Measurements from ENCODE around the gene NCOA1. TPM values are rescaled to one million over a fixed set of nuclear protein-coding genes. Genes with fewer than 3 reads are reported as not detected.
"Not testable (repeated sequence)": the region's sequence is repeated elsewhere in the genome, so short reads cannot be mapped to it uniquely, and the experiment has no call there.

NCOA1 gene
- polyA plus RNA-seq, 1 donor (not counting 4 experiments of a cell fraction or from before 2014, with no cell fraction given), result 5.0 TPM

GRCh38 chr2:24568551-24568950, 77.5 kb downstream of the NCOA1 start:
- dilution Hi-C loops (cut with MboI; ENCODE audit: extremely low pct_ligation_motif_present, low sequenced_read_pairs), result no loop called here
- Histone ChIP-seq H3K36me3 (ENCODE audit: control insufficient read depth in 2 of 2, extremely low read depth in 1 of 2, insufficient read depth in 2 of 2, low read length in 2 of 2) (no peaks in the 10 kb centered on the region), H3K4me2 (ENCODE audit: control insufficient read depth, extremely low read depth, insufficient read depth, low read depth, low read length) (no peak overlapping the region), H3K27ac (ENCODE audit: control insufficient read depth, insufficient read depth, low read length) (no peak overlapping the region), H3K9me1 (ENCODE audit: control insufficient read depth, extremely low read depth, insufficient read depth, low read length) (no peaks in the 10 kb centered on the region), H4K20me1 (ENCODE audit: control insufficient read depth, extremely low read depth, insufficient read depth, low read length) (no peaks in the 10 kb centered on the region), H2AFZ (ENCODE audit: control insufficient read depth, low read length) (no peak overlapping the region), H3K4me3 (ENCODE audit: control insufficient read depth in 2 of 3, extremely low read depth in 1 of 3, insufficient read depth in 2 of 3, low read depth in 1 of 3, low read length in 3 of 3) (no peak overlapping the region), H3K79me2 (ENCODE audit: control insufficient read depth, insufficient read depth, low read length) (no peaks in the 10 kb centered on the region), H3K9ac (ENCODE audit: control insufficient read depth, extremely low read depth, insufficient read depth, low read length) (no peak overlapping the region), H3K9me3 (ENCODE audit: control insufficient read depth, low read depth, low read length) (no peaks in the 10 kb centered on the region), H3K27me3 (ENCODE audit: control insufficient read depth, extremely low read depth, insufficient read depth, low read length) (no peaks in the 10 kb centered on the region), H3K4me1 (ENCODE audit: control insufficient read depth, extremely low read depth, insufficient read depth, low read length) (no peaks in the 10 kb centered on the region)
- FAIRE-seq (no peak), DNase-seq (ENCODE audit: low read depth, low spot score) (no peak)
- TF ChIP-seq EZH2 (IDR thresholded peaks at IDR 0.05; ENCODE audit: low read length) (no peak), CTCF (optimal IDR thresholded peaks at IDR 0.05 in 1 of 3, IDR thresholded peaks at IDR 0.05 in 1 of 3, conservative IDR thresholded peaks at IDR 0.05 in 1 of 3; ENCODE audit: extremely low read depth in 1 of 3, insufficient read depth in 2 of 3, low read length in 3 of 3) (no peak)

GRCh38 chr2:24569565-24569964, 78.5 kb downstream of the NCOA1 start:
- H3K9me3 ChIP-seq (ENCODE audit: control insufficient read depth, low read depth, low read length); H3K36me3 ChIP-seq (ENCODE audit: control insufficient read depth in 2 of 2, extremely low read depth in 1 of 2, insufficient read depth in 2 of 2, low read length in 2 of 2); H3K27ac ChIP-seq (ENCODE audit: control insufficient read depth, insufficient read depth, low read length); H3K9ac ChIP-seq (ENCODE audit: control insufficient read depth, extremely low read depth, insufficient read depth, low read length); FAIRE-seq; H3K27me3 ChIP-seq (ENCODE audit: control insufficient read depth, extremely low read depth, insufficient read depth, low read length); H3K4me2 ChIP-seq (ENCODE audit: control insufficient read depth, extremely low read depth, insufficient read depth, low read depth, low read length); H4K20me1 ChIP-seq (ENCODE audit: control insufficient read depth, extremely low read depth, insufficient read depth, low read length); H3K79me2 ChIP-seq (ENCODE audit: control insufficient read depth, insufficient read depth, low read length); dilution Hi-C loops (cut with MboI; ENCODE audit: extremely low pct_ligation_motif_present, low sequenced_read_pairs); H3K9me1 ChIP-seq (ENCODE audit: control insufficient read depth, extremely low read depth, insufficient read depth, low read length); H3K4me1 ChIP-seq (ENCODE audit: control insufficient read depth, extremely low read depth, insufficient read depth, low read length); H3K4me3 ChIP-seq (ENCODE audit: control insufficient read depth in 2 of 3, extremely low read depth in 1 of 3, insufficient read depth in 2 of 3, low read depth in 1 of 3, low read length in 3 of 3); DNase-seq (ENCODE audit: low read depth, low spot score); H2AFZ ChIP-seq (ENCODE audit: control insufficient read depth, low read length): not testable (repeated sequence)

GRCh38 chr2:24570225-24570624, 79.2 kb downstream of the NCOA1 start:
- FAIRE-seq, result no peak
- H3K79me2 ChIP-seq (ENCODE audit: control insufficient read depth, insufficient read depth, low read length), result no peaks in the 10 kb centered on the region
- TF ChIP-seq CTCF (optimal IDR thresholded peaks at IDR 0.05 in 1 of 3, IDR thresholded peaks at IDR 0.05 in 1 of 3, conservative IDR thresholded peaks at IDR 0.05 in 1 of 3; ENCODE audit: extremely low read depth in 1 of 3, insufficient read depth in 2 of 3, low read length in 3 of 3), result no peak
- no peak for TF ChIP-seq EZH2 (IDR thresholded peaks at IDR 0.05; ENCODE audit: low read length)
- no peaks in the 10 kb centered on the region for H3K9me1 ChIP-seq (ENCODE audit: control insufficient read depth, extremely low read depth, insufficient read depth, low read length)
- H3K4me3 ChIP-seq (ENCODE audit: control insufficient read depth in 2 of 3, extremely low read depth in 1 of 3, insufficient read depth in 2 of 3, low read depth in 1 of 3, low read length in 3 of 3), result no peak overlapping the region
- no peaks in the 10 kb centered on the region for H3K27me3 ChIP-seq (ENCODE audit: control insufficient read depth, extremely low read depth, insufficient read depth, low read length)
- no peaks in the 10 kb centered on the region for H3K9me3 ChIP-seq (ENCODE audit: control insufficient read depth, low read depth, low read length)
- DNase-seq (ENCODE audit: low read depth, low spot score), result no peak
- H3K4me2 ChIP-seq (ENCODE audit: control insufficient read depth, extremely low read depth, insufficient read depth, low read depth, low read length), result no peak overlapping the region
- no peaks in the 10 kb centered on the region for H3K4me1 ChIP-seq (ENCODE audit: control insufficient read depth, extremely low read depth, insufficient read depth, low read length)
- H3K36me3 ChIP-seq (ENCODE audit: control insufficient read depth in 2 of 2, extremely low read depth in 1 of 2, insufficient read depth in 2 of 2, low read length in 2 of 2), result no peaks in the 10 kb centered on the region
- no peak overlapping the region for H3K9ac ChIP-seq (ENCODE audit: control insufficient read depth, extremely low read depth, insufficient read depth, low read length)
- no peak overlapping the region for H2AFZ ChIP-seq (ENCODE audit: control insufficient read depth, low read length)
- H4K20me1 ChIP-seq (ENCODE audit: control insufficient read depth, extremely low read depth, insufficient read depth, low read length), result no peaks in the 10 kb centered on the region
- no peak overlapping the region for H3K27ac ChIP-seq (ENCODE audit: control insufficient read depth, insufficient read depth, low read length)
- dilution Hi-C loops (cut with MboI; ENCODE audit: extremely low pct_ligation_motif_present, low sequenced_read_pairs), result no loop called here

Measured in keratinocyte (primary cell).